GM12878 (cell line): ENCODE results near the gene C1orf115. TPM values are rescaled to one million over a fixed set of nuclear protein-coding genes. Genes with fewer than 3 reads are reported as not detected.

Source experiments
- ATAC-seq: fragments of 200-7000 bp; cut with Tn5 transposase; 3 replicates; pipeline ENCODE4 v1.9.1; 2020; ENCODE audit warnings: mild to moderate bottlenecking, moderate library complexity
- BruUV-seq: library from RNA; stranded (reverse); fragments of 400-500 nt; replicated peaks from 2 replicates; lab custom pipeline; 2021; lab: Mats Ljungman, UMichigan
- CTCF ChIA-PET: fragments of 300-600 bp; sonication (Branson Sonifier 250); formaldehyde crosslinking; extraction: SDS; loops from one replicate; lab custom pipeline; 2021; ENCODE audit warnings: inconsistent platforms; lab: Yijun Ruan, JAX
- POLR2A ChIA-PET: fragments of 350-600 bp; formaldehyde crosslinking; extraction: SDS; loops from one replicate; lab custom pipeline; 2021; ENCODE audit warnings: inconsistent platforms; lab: Charles Lee
- RAD21 ChIA-PET: fragments of 300-600 bp; sonication (Branson Sonifier 250); formaldehyde crosslinking; loops from one replicate; lab custom pipeline; 2023; ENCODE audit warnings: antibody characterized with exemption; ENCODE audit not compliant: unreplicated experiment; lab: Charles Lee
- SMC1A ChIA-PET: fragments of 300-600 bp; sonication (Branson Sonifier 250); formaldehyde crosslinking; loops from one replicate; lab custom pipeline; 2023; ENCODE audit not compliant: unreplicated experiment, uncharacterized antibody; lab: Charles Lee
- DNase-seq: peaks from one replicate; pipeline ENCODE4 v3.0.0-alpha.2; 2011; ENCODE audit warnings: low read depth, low spot score
- FAIRE-seq: peaks from 3 replicates; lab custom pipeline; 2011; peaks lifted over from hg19 to GRCh38; lab: Jason Lieb, UNC
- H2AFZ ChIP-seq: 2 replicates; pipeline ENCODE4 v1.6.0; 2011; ENCODE audit warnings: low read depth, low read length, control low read depth; ENCODE audit not compliant: control insufficient read depth
- H3K27ac ChIP-seq: 2 replicates; pipeline ENCODE4 v1.5.1; 2011; ENCODE audit warnings: control low read depth; ENCODE audit not compliant: control insufficient read depth, insufficient read depth
- H3K27me3 ChIP-seq, 2 experiments: replicated peaks in 1 of 2; 2 replicates each; pipeline versions ENCODE4 v1.6.0 to v1.6.1; 2011; ENCODE audit warnings: low read length in 1 of 2; ENCODE audit not compliant: control insufficient read depth in 2 of 2, insufficient read depth in 2 of 2
- H3K36me3 ChIP-seq, 2 experiments: 2 replicates each; pipeline ENCODE4 v1.5.1; 2011; ENCODE audit warnings: low read length in 1 of 2; ENCODE audit not compliant: control insufficient read depth in 2 of 2, insufficient read depth in 2 of 2
- H3K4me1 ChIP-seq: 2 replicates; pipeline ENCODE4 v1.6.1; 2011; ENCODE audit warnings: mild to moderate bottlenecking, low read length, moderate library complexity, mixed read lengths; ENCODE audit not compliant: control insufficient read depth, insufficient read depth
- H3K4me2 ChIP-seq: 2 replicates; pipeline ENCODE4 v1.6.0; 2011; ENCODE audit warnings: control low read depth; ENCODE audit not compliant: control insufficient read depth, insufficient read depth
- H3K4me3 ChIP-seq: fragments of 200-600 bp; sonication (generic); 2 replicates; pipeline ENCODE4 v1.5.1; 2016
- H3K79me2 ChIP-seq: 2 replicates; pipeline ENCODE4 v1.6.0; 2011; ENCODE audit warnings: low read length; ENCODE audit not compliant: control insufficient read depth, insufficient read depth
- H3K9ac ChIP-seq: 2 replicates; pipeline ENCODE4 v1.8.0; 2011; ENCODE audit warnings: low read length, control low read depth, mixed read lengths; ENCODE audit not compliant: control insufficient read depth, insufficient read depth
- H3K9me3 ChIP-seq: replicated peaks from 3 replicates; pipeline ENCODE4 v1.5.1; 2011; ENCODE audit warnings: mild to moderate bottlenecking, low read length; ENCODE audit not compliant: control insufficient read depth, insufficient read depth
- H4K20me1 ChIP-seq: 2 replicates; pipeline ENCODE4 v1.6.0; 2011; ENCODE audit not compliant: control insufficient read depth, insufficient read depth
- MXI1 ChIP-seq: fragments of 150-350 bp; IDR thresholded peaks from 2 replicates; pipeline ENCODE4 v1.6.1; 2011; ENCODE audit warnings: low read depth, mild to moderate bottlenecking, inconsistent platforms, low read length, improper control_type of control experiment
- NFYA ChIP-seq: IDR thresholded peaks from 2 replicates; pipeline ENCODE4 v1.6.1; 2011; ENCODE audit warnings: low read depth, mild to moderate bottlenecking, low read length, improper control_type of control experiment, borderline replicate concordance
- PAX8 ChIP-seq: fragments of 450-650 bp; IDR thresholded peaks from 2 replicates; pipeline ENCODE4 v1.6.1; 2017; ENCODE audit warnings: mild to moderate bottlenecking, moderate library complexity
- POLR2AphosphoS5 ChIP-seq: IDR thresholded peaks from 2 replicates; pipeline ENCODE4 v1.6.1; 2011; ENCODE audit warnings: mild to moderate bottlenecking, low read length, inconsistent platforms
- SUPT20H ChIP-seq: IDR thresholded peaks from 2 replicates; pipeline ENCODE4 v1.6.1; 2011; ENCODE audit warnings: low read depth, mild to moderate bottlenecking, low read length, moderate library complexity, borderline replicate concordance; ENCODE audit not compliant: control insufficient read depth
- WGBS: methylation state at CpG from one replicate; pipeline ENCODE4 v1.1.6; 2016; ENCODE audit warnings: low lambda C conversion rate; ENCODE audit not compliant: insufficient replicate concordance, insufficient coverage; ENCODE audit errors: missing lambda C conversion rate; 5-methylcytosine and 5-hydroxymethylcytosine counted together
- in situ Hi-C: fragments of 300-500 bp; cut with MboI; formaldehyde crosslinking; loops from 9 replicates; pipeline ENCODE4 v1.14.3; 2018; ENCODE audit warnings: mixed read lengths
- intact Hi-C: fragments of 100-400 bp; cut with micrococcal nuclease; formaldehyde crosslinking; loops from one replicate; pipeline ENCODE4 v1.14.2; 2022; ENCODE audit not compliant: unreplicated experiment
- polyA plus RNA-seq, 11 experiments: library from polyadenylated mRNA; depleted of rRNA in 4 of 11; unstranded in 6 of 11; stranded (reverse) in 5 of 11; fragments of >200 nt; fragmentation: Nextera tagmentation in 4 of 11; fragmentation: Illumina TruSeq in 1 of 11; extraction: Ambion mirVana in 4 of 11; extraction: Trizol in 1 of 11; gene quantifications; 1 replicate in 1 of 11; 2 replicates in 10 of 11; pipeline versions ENCODE4 v1.2.1 to v1.2.3, GENCODE V29; 2011 to 2016; ENCODE audit warnings: inconsistent platforms in 2 of 11, missing spikeins in 2 of 11, low read depth in 1 of 11
- total RNA-seq, 4 experiments: library from RNA; depleted of rRNA in 3 of 4; stranded (reverse); fragments of >200 nt in 3 of 4; fragmentation: Illumina TruSeq in 1 of 4; extraction: Trizol in 1 of 4; gene quantifications; 2 replicates each; pipeline versions ENCODE4 v1.2.1 to v1.2.3, GENCODE V29; 2013 to 2021
- TF ChIP-seq, protein P1 (sequence below): IDR thresholded peaks from 2 replicates; pipeline ENCODE4 v1.6.1; 2012; ENCODE audit warnings: mild to moderate bottlenecking, low read depth, low read length
- TF ChIP-seq, protein P2 (sequence below): fragments of 450-650 bp; conservative IDR thresholded peaks from 2 replicates; pipeline ENCODE4 v1.6.1; 2017; ENCODE audit warnings: mild to moderate bottlenecking, moderate library complexity
- TF ChIP-seq, protein P3 (sequence below): fragments of 450-650 bp; IDR thresholded peaks from 2 replicates; pipeline ENCODE4 v1.6.1; 2018; ENCODE audit warnings: borderline replicate concordance, mild to moderate bottlenecking; ENCODE audit not compliant: partially characterized antibody

The C1orf115 gene
- total and polyA plus RNA-seq, 10 of the 15 experiments (the other 5 are each of a cell fraction or from before 2014, with no cell fraction given), result 0.52 to 5.0 (median 4.1) TPM

DNA sequence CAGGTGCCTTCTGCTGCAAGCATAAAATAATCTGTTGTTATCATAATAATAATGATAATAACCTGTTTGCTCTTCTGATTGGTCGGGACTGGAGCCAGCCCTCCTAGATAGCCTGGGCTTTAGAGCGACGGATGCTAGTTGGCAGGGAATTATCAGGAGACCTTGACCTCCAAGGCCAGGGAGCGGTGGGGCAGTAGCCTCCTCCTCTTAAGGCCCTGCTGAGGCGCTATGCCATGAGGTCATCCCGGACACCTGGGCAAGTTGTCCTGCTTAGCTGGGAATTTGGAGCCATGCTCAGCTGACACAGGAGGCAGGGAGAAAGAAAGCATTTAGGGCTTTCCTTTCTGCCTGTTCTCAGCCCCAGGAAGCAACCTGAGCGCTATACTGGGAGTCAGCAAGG, 15.6 kb downstream of the C1orf115 start (continued):
- TF ChIP-seq, protein P1, sequence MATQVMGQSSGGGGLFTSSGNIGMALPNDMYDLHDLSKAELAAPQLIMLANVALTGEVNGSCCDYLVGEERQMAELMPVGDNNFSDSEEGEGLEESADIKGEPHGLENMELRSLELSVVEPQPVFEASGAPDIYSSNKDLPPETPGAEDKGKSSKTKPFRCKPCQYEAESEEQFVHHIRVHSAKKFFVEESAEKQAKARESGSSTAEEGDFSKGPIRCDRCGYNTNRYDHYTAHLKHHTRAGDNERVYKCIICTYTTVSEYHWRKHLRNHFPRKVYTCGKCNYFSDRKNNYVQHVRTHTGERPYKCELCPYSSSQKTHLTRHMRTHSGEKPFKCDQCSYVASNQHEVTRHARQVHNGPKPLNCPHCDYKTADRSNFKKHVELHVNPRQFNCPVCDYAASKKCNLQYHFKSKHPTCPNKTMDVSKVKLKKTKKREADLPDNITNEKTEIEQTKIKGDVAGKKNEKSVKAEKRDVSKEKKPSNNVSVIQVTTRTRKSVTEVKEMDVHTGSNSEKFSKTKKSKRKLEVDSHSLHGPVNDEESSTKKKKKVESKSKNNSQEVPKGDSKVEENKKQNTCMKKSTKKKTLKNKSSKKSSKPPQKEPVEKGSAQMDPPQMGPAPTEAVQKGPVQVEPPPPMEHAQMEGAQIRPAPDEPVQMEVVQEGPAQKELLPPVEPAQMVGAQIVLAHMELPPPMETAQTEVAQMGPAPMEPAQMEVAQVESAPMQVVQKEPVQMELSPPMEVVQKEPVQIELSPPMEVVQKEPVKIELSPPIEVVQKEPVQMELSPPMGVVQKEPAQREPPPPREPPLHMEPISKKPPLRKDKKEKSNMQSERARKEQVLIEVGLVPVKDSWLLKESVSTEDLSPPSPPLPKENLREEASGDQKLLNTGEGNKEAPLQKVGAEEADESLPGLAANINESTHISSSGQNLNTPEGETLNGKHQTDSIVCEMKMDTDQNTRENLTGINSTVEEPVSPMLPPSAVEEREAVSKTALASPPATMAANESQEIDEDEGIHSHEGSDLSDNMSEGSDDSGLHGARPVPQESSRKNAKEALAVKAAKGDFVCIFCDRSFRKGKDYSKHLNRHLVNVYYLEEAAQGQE, result no peak
- TF ChIP-seq PAX8, result no peak
- TF ChIP-seq, all 136 proteins: peak for 0

DNA sequence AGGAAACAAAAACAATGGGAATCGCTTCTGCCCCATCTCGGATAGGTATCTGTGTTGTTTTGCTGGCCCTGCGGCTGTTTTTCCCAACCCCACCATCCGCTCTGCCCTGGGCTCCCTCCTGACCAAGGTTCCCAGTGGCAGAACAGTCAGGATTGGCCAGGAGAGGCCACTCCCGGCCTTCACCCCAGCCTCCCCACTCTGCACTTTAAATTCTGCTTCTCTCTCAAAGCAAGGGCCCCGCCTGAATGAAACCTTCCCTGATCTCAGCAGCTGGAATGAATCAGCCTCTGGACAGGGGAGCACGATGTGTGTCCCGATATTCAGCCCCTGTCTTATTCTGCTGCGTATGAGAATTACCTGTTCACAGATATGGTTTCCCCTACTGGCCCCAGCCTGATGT, 16.3 kb downstream of the C1orf115 start:
- WGBS, result 60% methylated on average over 9 of the region's 9 CpGs
- no peak overlapping the region for H3K27ac ChIP-seq
- TF ChIP-seq, protein P2, sequence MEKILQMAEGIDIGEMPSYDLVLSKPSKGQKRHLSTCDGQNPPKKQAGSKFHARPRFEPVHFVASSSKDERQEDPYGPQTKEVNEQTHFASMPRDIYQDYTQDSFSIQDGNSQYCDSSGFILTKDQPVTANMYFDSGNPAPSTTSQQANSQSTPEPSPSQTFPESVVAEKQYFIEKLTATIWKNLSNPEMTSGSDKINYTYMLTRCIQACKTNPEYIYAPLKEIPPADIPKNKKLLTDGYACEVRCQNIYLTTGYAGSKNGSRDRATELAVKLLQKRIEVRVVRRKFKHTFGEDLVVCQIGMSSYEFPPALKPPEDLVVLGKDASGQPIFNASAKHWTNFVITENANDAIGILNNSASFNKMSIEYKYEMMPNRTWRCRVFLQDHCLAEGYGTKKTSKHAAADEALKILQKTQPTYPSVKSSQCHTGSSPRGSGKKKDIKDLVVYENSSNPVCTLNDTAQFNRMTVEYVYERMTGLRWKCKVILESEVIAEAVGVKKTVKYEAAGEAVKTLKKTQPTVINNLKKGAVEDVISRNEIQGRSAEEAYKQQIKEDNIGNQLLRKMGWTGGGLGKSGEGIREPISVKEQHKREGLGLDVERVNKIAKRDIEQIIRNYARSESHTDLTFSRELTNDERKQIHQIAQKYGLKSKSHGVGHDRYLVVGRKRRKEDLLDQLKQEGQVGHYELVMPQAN, result no peak
- TF ChIP-seq, protein P1, result no peak
- TF ChIP-seq POLR2AphosphoS5, result no peak
- TF ChIP-seq NFYA, result no peak
- TF ChIP-seq, protein P3, sequence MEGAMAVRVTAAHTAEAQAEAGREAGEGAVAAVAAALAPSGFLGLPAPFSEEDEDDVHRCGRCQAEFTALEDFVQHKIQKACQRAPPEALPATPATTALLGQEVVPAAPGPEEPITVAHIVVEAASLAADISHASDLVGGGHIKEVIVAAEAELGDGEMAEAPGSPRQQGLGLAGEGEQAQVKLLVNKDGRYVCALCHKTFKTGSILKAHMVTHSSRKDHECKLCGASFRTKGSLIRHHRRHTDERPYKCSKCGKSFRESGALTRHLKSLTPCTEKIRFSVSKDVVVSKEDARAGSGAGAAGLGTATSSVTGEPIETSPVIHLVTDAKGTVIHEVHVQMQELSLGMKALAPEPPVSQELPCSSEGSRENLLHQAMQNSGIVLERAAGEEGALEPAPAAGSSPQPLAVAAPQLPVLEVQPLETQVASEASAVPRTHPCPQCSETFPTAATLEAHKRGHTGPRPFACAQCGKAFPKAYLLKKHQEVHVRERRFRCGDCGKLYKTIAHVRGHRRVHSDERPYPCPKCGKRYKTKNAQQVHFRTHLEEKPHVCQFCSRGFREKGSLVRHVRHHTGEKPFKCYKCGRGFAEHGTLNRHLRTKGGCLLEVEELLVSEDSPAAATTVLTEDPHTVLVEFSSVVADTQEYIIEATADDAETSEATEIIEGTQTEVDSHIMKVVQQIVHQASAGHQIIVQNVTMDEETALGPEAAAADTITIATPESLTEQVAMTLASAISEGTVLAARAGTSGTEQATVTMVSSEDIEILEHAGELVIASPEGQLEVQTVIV, result no peak
- no peak for TF ChIP-seq MXI1
- TF ChIP-seq SUPT20H, result no peak

More for the DNA sequence above, 16.3 kb downstream of the C1orf115 start:
- Histone ChIP-seq H3K4me1 (peaks cover 5% of the 10 kb centered on the region; the same call in 1 of the 2 replicates), H3K4me2 (no peak overlapping the region), H3K27me3 (no peaks in the 10 kb centered on the region), H4K20me1 (no peaks in the 10 kb centered on the region), H3K9me3 (no peaks in the 10 kb centered on the region; the same call in 2 of the 3 replicates), H3K9ac (no peak overlapping the region), H3K4me3 (no peak overlapping the region), H2AFZ (no peak overlapping the region), H3K79me2 (no peaks in the 10 kb centered on the region), H3K36me3 (no peaks in the 10 kb centered on the region)
- POLR2A ChIA-PET, result no interaction called here
- intact Hi-C loops, result no loop called here
- BruUV-seq, result no TSS peak
- CTCF ChIA-PET, result interaction anchor here (1.3 kb wide), 1 partner anchor 27 kb away, joined by 3 read pairs; no protein-coding TSS in a partner anchor
- DNase-seq (no peak), ATAC-seq (no peak), FAIRE-seq (no peak)
- RAD21 ChIA-PET, result no interaction called here
- SMC1A ChIA-PET, result interaction anchor here (4.7 kb wide), 1 partner anchor 27 kb away, joined by 27 read pairs; no protein-coding TSS in a partner anchor
- in situ Hi-C loops, result no loop called here
